HFFc6 (cell line): ENCODE measurements around the gene HSD17B12. TPM values are rescaled to one million over a fixed set of nuclear protein-coding genes. Genes with fewer than 3 reads are reported as not detected.
"Not testable (repeated sequence)": the region's sequence is repeated elsewhere in the genome, so short reads cannot be mapped to it uniquely, and the experiment has no call there.

Source experiments
- DNase-seq: peaks from one replicate; pipeline ENCODE4 v3.0.0-alpha.2; 2018
- H3K27ac Mint-ChIP-seq: 2 replicates; pipeline ENCODE4 v1.8.0; 2020; ENCODE audit warnings: mild to moderate bottlenecking, mixed read lengths
- H3K27me3 Mint-ChIP-seq: 2 replicates; pipeline ENCODE4 v1.8.0; 2021; ENCODE audit warnings: mild to moderate bottlenecking, moderate library complexity, mixed read lengths; ENCODE audit not compliant: insufficient read depth
- H3K36me3 Mint-ChIP-seq: 2 replicates; pipeline ENCODE4 v1.8.0; 2021; ENCODE audit warnings: low read depth, mixed read lengths
- H3K4me1 Mint-ChIP-seq: 2 replicates; pipeline ENCODE4 v1.8.0; 2020; ENCODE audit warnings: low read depth, mixed read lengths
- H3K4me3 Mint-ChIP-seq: 2 replicates; pipeline ENCODE4 v1.8.0; 2020; ENCODE audit warnings: mild to moderate bottlenecking, moderate library complexity, mixed read lengths
- H3K9me3 Mint-ChIP-seq: 2 replicates; pipeline ENCODE4 v1.8.0; 2020; ENCODE audit warnings: mild to moderate bottlenecking, mixed read lengths
- CTCF ChIP-seq: fragments of 200-600 bp; sonication (generic); IDR thresholded peaks from 2 replicates; pipeline ENCODE4 v1.5.0; 2021; ENCODE audit warnings: antibody characterized with exemption, mild to moderate bottlenecking
- total RNA-seq, 6 experiments: library from RNA; stranded (reverse); fragmentation: NEBNext Ultra II Directional; extraction: Animal tissue kit (Norgen Biotek cat#: 25700); gene quantifications; 2 replicates in 1 of 6; 3 replicates in 5 of 6; pipeline ENCODE4 v1.2.3, GENCODE V29; 2021

HSD17B12 gene
- total RNA-seq, 6 experiments from 2014 or later = 89.1 to 119 (median 99.0) TPM

DNA sequence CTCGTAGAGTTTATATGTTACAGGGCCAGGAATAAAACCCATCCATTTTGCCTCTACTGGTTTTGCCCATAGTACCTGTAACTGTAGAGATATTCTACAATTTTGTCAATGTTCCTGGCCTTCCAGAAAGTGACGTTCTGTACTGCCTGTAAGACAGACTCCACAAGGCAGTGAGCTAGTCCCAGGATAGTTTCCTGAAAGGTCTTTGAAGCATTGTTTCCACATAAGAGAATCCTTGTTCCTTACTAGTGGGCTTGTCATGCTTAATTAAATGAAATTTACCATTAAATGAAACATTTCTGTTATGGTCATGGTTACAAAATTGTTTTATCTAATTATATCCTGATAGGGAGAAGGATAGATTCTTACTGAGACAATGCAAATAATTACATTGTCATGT lies 80.4 kb downstream of the HSD17B12 start:
- no peak for TF ChIP-seq CTCF
- H3K27me3 Mint-ChIP-seq = no peaks in the 10 kb centered on the region; the same call in 1 of the 2 replicates
- peaks cover 15% of the 10 kb centered on the region for H3K9me3 Mint-ChIP-seq
- DNase-seq = no peak
- H3K27ac Mint-ChIP-seq = no peak overlapping the region
- peaks cover 36% of the 10 kb centered on the region for H3K36me3 Mint-ChIP-seq
- peaks cover 17% of the 10 kb centered on the region for H3K4me1 Mint-ChIP-seq
- no peak overlapping the region for H3K4me3 Mint-ChIP-seq

DNA sequence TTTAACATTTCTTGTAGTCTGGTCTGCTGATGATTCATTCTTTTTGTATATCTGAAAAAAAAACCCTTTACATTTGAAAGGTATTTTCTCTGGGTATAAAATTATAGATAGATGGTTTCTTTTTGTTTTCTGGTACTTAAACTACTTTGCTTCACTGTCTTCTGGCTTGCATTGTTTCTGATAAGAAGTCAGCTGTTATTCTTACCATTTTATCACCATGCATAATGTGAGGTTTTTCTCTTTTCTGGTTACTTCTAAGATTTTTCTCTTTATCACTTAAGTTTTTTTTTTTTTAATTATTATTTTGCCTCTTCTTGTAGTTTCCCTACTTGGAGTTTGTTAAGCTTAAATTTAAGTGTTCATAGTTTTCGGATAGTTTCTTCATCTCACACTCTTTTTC lies 84.7 kb downstream of the HSD17B12 start:
- peaks cover 43% of the 10 kb centered on the region for H3K36me3 Mint-ChIP-seq
- TF ChIP-seq CTCF = no peak
- H3K4me1 Mint-ChIP-seq = peaks cover 7% of the 10 kb centered on the region
- no peak overlapping the region for H3K4me3 Mint-ChIP-seq
- no peaks in the 10 kb centered on the region; the same call in 1 of the 2 replicates for H3K27me3 Mint-ChIP-seq
- H3K9me3 Mint-ChIP-seq = peaks cover 22% of the 10 kb centered on the region
- no peak for DNase-seq
- no peak overlapping the region for H3K27ac Mint-ChIP-seq

GRCh38 chr11:43768654-43769053 lies 88.1 kb downstream of the HSD17B12 start:
- not testable (repeated sequence) for H3K27me3 Mint-ChIP-seq, H3K4me3 Mint-ChIP-seq, H3K4me1 Mint-ChIP-seq, DNase-seq, H3K27ac Mint-ChIP-seq
- H3K36me3 Mint-ChIP-seq = peaks cover 40% of the 10 kb centered on the region
- peaks cover 22% of the 10 kb centered on the region for H3K9me3 Mint-ChIP-seq

- TF ChIP-seq CTCF = no peak
- peaks cover 1% of the 10 kb centered on the region; the same call in 1 of the 2 replicates for H3K27me3 Mint-ChIP-seq
- no peak for DNase-seq
- H3K9me3 Mint-ChIP-seq = peaks cover 14% of the 10 kb centered on the region
- H3K27ac Mint-ChIP-seq = no peak overlapping the region
- H3K36me3 Mint-ChIP-seq = peaks cover 35% of the 10 kb centered on the region
- no peak overlapping the region for H3K4me3 Mint-ChIP-seq
- no peaks in the 10 kb centered on the region for H3K4me1 Mint-ChIP-seq
These were observed 89.6 kb downstream of the HSD17B12 start for GRCh38 chr11:43770173-43770572.

- no peak overlapping the region for H3K27ac Mint-ChIP-seq
- TF ChIP-seq CTCF = no peak
- H3K4me1 Mint-ChIP-seq = no peaks in the 10 kb centered on the region
These were observed 92.2 kb downstream of the HSD17B12 start for GRCh38 chr11:43772733-43773132.

DNA sequence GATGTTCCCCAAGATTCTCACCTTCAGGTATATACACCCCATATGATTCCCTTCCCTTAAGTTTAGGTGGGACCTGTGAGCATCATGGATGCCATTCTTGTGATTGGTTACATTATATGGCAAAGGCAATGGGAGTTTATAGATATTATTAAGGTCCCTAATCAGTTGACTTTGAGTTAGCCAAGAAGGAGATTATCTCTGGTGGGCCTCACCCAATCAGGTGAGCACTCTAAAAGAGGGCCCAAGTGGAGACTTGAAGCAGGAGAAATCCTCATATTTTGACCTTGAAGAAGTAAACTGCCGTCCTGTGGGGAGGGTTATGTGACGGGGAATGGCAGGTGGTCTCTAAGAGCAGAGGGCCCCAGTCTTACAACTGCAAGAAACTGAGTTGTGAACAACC lies 94.2 kb downstream of the HSD17B12 start:
- Mint-ChIP-seq H3K36me3 (peaks cover 14% of the 10 kb centered on the region; the same call in 1 of the 2 replicates), H3K9me3 (no peaks in the 10 kb centered on the region; the same call in 1 of the 2 replicates), H3K27ac (no peak overlapping the region), H3K4me1 (peaks cover 9% of the 10 kb centered on the region), H3K27me3 (peaks cover 1% of the 10 kb centered on the region; the same call in 1 of the 2 replicates), H3K4me3 (no peak overlapping the region)
- no peak for TF ChIP-seq CTCF
- DNase-seq = no peak

More at GRCh38 chr11:43772733-43773132, 92.2 kb downstream of the HSD17B12 start:
- Mint-ChIP-seq H3K9me3 (no peaks in the 10 kb centered on the region; the same call in 1 of the 2 replicates), H3K27me3 (peaks cover 1% of the 10 kb centered on the region; the same call in 1 of the 2 replicates), H3K4me3 (no peak overlapping the region), H3K36me3 (peaks cover 21% of the 10 kb centered on the region)
- DNase-seq = no peak
